NCI-H2171 (cell line): ENCODE results near the gene NCOA1.

ENCODE experiments used
- DNase-seq: peaks from one replicate; lab custom pipeline; 2025; lab: John Stamatoyannopoulos, UW

Gene NCOA1

GRCh38 chr2:24702800-24703199 is 211.7 kb downstream of the NCOA1 start:
- no peak for DNase-seq

GRCh38 chr2:24704692-24705091 is 213.6 kb downstream of the NCOA1 start:
- no peak for DNase-seq

DNA sequence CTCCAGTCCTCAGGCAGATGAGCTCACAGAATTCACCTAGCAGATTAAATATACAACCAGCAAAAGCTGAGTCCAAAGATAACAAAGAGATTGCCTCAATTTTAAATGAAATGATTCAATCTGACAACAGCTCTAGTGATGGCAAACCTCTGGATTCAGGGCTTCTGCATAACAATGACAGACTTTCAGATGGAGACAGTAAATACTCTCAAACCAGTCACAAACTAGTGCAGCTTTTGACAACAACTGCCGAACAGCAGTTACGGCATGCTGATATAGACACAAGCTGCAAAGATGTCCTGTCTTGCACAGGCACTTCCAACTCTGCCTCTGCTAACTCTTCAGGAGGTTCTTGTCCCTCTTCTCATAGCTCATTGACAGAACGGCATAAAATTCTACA is 216.1 kb downstream of the NCOA1 start:
- DNase-seq, result no peak

DNA sequence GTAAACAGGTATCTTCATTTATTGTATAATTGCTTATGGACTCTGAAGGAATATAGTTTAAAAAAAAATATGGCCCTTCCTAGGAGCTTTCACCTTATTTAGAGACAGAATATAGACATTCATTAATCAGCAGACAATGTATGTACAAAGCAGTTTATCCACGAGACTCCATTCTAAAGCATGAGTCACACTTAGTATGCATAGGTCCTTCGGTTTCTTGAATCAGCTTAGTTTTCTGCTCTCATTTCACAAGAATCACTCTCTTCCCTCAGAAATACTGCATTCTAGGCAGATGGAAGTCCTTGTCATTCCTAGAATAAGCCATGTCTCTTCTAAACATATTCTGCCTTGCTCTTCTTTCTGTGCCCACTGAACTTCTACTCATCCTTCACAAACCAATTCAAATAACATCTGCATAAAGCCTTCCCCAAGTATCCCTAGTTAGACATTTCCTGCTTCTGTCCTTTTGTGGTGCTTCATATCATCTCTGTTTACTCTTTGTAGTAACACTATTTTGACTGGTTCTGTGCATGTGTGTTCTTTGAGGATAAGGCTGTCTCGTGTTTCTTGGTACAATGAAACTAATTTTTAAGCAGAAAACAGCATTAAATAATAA is 217.6 kb downstream of the NCOA1 start:
- DNase-seq, result no peak

GRCh38 chr2:24710806-24711205 is 219.8 kb downstream of the NCOA1 start:
- DNase-seq, result no peak

GRCh38 chr2:24711865-24712264 is 220.8 kb downstream of the NCOA1 start:
- no peak for DNase-seq

DNA sequence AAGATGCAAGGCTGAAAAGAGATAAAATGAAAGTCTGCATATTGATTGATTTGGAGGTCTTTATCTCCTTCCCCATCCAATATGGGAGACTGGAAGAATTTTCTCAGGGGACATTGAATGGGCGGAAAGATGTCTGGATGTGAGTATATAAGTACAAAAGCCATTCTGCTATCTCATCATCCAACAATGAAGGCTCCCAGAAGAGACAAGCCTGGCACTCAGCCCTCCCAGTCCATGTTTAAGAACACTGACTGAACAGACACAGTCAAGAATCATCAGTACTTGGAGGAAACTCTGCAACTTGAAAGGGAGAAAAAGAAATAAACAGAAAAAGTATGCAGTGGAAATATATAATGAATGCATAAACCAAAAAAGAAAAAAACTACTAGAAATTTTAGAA is 221.2 kb downstream of the NCOA1 start:
- no peak for DNase-seq

DNA sequence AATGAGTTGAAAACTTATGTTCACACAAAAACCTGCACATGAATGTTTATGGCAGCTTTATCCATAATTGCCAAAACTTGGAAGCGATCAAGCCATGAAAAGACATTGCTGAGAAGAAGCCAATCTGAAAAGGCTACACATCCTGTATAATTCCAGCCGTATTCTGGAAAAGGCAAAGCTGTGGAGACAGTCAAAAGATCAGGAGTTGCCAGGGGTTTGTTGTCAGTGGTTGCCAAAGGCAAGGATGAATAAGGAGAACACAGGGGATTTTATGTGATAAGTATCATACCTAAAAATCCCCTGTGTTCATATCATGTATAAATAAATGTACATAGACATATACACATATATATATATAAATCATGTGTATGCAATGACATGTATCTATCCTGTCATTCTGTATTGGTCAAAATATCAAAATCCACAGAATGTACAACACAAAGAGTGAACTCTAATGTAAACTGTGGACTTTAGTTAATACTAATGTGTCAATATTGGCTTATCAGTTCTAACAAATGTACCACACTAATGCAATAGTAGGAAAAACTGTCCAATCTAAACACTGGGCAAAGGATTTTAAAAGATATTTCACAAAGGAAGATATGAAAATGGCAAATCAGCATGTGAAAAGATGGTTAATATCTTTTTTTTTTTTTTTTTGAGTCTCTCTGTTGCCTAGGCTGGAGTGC is 226.4 kb downstream of the NCOA1 start:
- DNase-seq, result no peak

GRCh38 chr2:24720310-24720709 is 229.3 kb downstream of the NCOA1 start:
- no peak for DNase-seq

- DNase-seq, result peak; percentile 64
Measured at GRCh38 chr2:24721470-24721869, 230.4 kb downstream of the NCOA1 start.

GRCh38 chr2:24722141-24722790 is 231.2 kb downstream of the NCOA1 start:
- no peak for DNase-seq

- DNase-seq, result no peak
Measured at GRCh38 chr2:24723191-24723590, 232.1 kb downstream of the NCOA1 start.

GRCh38 chr2:24723665-24724064 is 232.6 kb downstream of the NCOA1 start:
- DNase-seq, result no peak

DNA sequence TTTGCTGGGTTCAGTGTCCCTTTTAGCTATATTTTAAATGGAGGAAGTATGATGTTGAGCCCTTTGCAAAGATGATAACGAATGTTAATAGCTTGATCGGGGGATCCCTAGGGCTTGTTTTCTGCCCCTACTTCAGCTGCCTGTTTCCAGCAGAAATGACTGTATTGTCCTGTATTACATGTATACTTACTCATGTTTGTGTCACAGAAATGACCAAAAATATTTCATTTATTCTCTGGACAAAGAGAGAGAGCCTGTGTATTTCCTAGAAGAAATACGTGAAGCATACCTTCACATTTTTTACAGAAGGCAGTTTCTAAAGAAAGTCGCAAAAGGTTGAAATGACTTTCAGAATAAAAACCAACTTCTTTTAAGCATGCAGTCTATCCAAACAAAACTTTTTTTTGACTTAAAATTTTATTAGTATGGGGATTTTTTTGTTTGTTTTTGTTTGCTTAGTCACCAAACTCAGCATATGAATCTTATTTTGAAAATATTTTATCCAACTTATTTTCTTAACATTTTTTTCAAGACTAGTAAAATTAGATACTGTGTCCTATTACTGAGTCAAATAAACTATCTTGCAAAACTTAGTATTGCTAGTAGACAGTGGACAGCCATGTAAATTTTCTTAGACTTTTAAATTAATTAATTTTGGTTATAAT is 233.2 kb downstream of the NCOA1 start:
- no peak for DNase-seq

GRCh38 chr2:24725956-24726355 is 234.9 kb downstream of the NCOA1 start:
- no peak for DNase-seq

DNA sequence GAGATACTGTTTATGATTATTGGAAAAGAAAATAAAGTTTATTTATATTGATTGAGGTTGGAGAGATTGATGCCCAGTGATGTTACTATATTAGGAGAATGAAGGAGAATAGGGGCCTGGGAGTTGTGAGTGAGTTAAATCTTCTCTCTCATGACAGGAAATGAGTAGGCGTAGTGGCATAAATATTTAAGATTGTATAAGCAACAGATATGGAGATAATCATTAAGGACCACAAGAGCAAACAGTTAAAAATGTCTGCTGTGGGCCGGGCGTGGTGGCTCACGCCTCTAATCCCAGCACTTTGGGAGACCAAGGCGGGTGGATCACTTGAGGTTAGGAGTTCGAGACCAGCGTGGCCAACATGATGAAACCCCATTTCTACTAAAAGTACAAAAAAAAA is 239.4 kb downstream of the NCOA1 start:
- no peak for DNase-seq

DNA sequence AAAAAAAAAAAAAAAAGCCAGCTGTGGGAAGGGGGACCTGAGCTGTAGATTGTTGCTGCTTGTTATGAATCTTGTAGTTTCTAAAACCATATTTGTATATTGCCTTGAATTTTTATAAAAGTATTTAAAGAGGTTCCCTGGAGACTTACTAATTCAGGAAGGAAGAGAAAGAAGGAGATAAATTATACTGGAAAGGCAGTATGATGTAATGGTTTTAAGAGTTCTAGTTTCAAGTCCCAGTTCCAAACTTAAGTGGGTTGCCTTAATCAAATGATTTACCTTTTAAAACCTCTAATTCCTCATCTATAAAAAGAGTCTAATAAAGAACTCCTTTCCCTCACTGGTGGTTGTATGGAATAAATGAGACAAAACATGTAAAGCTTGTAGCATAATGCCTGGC is 240.0 kb downstream of the NCOA1 start:
- DNase-seq, result no peak

GRCh38 chr2:24731923-24732322 is 240.9 kb downstream of the NCOA1 start:
- DNase-seq, result no peak

DNA sequence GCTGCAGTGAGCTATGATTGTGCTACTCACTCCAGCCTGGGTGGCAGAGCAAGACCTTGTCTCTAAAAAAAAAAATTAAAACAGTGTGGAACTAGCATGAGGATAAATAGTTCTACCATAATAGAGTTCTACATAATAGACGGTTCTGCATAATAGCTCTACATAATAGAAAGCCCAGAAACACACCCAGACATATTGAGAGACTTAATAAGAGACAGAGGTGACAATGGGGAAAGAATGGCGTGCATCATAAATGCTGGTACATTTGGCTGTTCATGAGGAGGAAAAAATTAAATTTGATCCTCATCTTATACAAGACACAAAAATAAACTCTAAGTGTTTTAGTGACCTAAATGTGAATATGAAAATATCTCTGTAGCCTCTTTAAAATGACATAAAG is 243.7 kb downstream of the NCOA1 start:
- no peak for DNase-seq

GRCh38 chr2:24739354-24740025 is 248.4 kb downstream of the NCOA1 start:
- no peak for DNase-seq

DNA sequence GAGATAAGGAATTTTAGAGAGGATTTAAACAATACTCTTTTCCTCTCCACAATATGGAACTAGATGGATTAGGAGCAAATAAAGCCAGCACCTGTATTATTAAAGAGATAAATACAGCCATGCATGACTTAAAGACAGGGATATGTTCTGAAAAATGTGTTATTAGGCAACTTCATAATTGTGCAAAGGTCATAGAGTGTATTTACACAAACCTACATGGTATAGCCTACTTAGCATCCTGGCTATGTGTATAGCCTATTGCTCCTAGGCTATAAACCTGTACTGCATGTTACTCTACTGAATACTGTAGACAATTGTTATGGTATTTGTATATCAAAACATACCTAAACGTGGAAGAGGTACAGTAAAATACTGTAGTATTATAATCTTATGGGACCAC is 249.1 kb downstream of the NCOA1 start:
- no peak for DNase-seq

DNA sequence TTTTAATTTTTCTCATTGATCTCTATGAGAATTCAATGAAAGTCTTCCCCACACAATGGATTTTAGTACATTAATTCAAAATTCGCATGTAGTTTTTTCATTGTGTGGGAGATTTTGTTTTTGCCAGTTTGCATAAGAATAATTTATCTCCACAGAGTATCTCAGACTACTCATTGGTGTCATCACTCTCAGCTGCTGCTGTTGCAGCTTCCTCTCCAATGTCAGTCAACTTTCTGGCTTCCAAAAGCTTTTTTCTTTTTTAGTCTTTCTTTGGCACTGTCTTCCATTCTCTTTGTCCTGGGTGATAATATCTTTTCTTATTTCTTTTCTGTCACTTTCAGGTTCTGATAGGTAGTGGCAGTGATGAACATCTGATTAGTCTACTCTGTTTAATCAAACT is 251.7 kb downstream of the NCOA1 start:
- DNase-seq, result no peak
